Measurements from ENCODE around the gene GCSAML.

Gene GCSAML

DNA sequence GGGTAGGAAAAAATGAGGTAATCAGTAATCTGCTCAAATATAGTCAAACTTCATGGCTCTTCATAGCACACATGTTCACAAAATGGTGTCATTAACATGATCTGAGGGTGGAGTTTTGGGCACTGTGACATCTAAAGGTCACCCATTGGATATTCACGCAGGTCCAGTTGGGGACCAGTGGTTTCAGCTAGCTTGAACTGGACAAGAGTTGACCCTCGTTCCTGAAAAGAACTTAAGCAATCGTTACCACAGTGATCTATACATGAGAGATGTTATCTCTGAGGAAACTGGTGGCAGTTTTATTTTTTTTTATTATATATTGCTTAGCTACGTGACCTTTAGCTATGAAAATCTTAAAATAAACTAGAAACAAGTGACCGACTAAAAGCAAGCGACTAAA is 9.7 kb upstream of the GCSAML start:
- no peak for TF ChIP-seq CTCF (IDR thresholded peaks at IDR 0.05; ENCODE audit: control insufficient read depth, insufficient read depth, low read depth, low read length, missing control alignments)
- DNase-seq (ENCODE audit: low read depth) = no peak
- no peak overlapping the region for H3K4me3 ChIP-seq (ENCODE audit: control insufficient read depth, low read depth, low read length)

GRCh38 chr1:247540581-247540980 is 8.4 kb upstream of the GCSAML start:
- DNase-seq (ENCODE audit: low read depth) = no peak
- no peak overlapping the region for H3K4me3 ChIP-seq (ENCODE audit: control insufficient read depth, low read depth, low read length)
- no peak for TF ChIP-seq CTCF (IDR thresholded peaks at IDR 0.05; ENCODE audit: control insufficient read depth, insufficient read depth, low read depth, low read length, missing control alignments)

- no peak for TF ChIP-seq CTCF (IDR thresholded peaks at IDR 0.05; ENCODE audit: control insufficient read depth, insufficient read depth, low read depth, low read length, missing control alignments)
- no peak for DNase-seq (ENCODE audit: low read depth)
- H3K4me3 ChIP-seq (ENCODE audit: control insufficient read depth, low read depth, low read length) = no peak overlapping the region
These were observed 6.1 kb upstream of the GCSAML start for GRCh38 chr1:247542811-247543210.

GRCh38 chr1:247548092-247548491 is 842 bp upstream of the GCSAML start:
- no peak overlapping the region for H3K4me3 ChIP-seq (ENCODE audit: control insufficient read depth, low read depth, low read length)
- no peak for TF ChIP-seq CTCF (IDR thresholded peaks at IDR 0.05; ENCODE audit: control insufficient read depth, insufficient read depth, low read depth, low read length, missing control alignments)
- DNase-seq (ENCODE audit: low read depth) = no peak

DNA sequence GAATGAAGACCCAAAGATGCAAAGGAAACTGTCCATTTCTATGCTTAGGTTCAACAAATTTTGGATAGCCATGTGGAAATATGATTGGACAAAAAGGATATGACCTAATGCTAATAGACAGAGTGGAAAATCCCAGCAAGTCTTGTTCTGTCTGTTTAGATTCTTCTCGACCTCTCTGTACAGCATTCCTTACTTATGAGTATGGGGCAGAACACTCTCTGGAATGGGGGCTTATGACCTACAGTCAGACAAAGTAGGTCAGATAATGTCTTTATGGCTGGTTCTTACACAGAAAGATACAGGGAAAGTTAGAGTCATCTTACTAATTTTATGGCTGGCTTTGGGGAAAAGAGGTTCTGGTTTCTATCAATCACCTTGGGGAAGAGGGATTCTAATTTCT is 2.8 kb downstream of the GCSAML start:
- no peak for TF ChIP-seq CTCF (IDR thresholded peaks at IDR 0.05; ENCODE audit: control insufficient read depth, insufficient read depth, low read depth, low read length, missing control alignments)
- no peak overlapping the region for H3K4me3 ChIP-seq (ENCODE audit: control insufficient read depth, low read depth, low read length)
- no peak for DNase-seq (ENCODE audit: low read depth)

DNA sequence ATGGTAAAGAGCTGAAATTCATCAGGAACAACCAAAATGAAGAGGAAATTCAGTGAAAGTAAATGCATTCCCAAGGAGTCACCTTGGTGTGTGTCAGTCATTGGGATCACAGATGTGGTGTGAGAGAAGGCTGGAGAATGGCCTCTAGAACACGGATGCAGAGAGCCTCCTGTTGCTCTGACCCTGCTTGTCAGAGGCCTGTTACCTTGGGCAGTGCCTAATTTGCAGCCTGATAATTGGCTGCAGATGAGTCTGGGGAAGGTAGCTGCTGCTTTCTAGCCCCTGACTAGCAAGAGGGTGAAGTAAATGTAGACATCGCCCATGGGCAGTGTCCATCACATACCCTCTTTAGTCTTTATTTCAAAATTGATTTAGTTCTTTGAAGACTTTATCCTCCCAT is 3.3 kb downstream of the GCSAML start:
- DNase-seq (ENCODE audit: low read depth) = no peak
- no peak for TF ChIP-seq CTCF (IDR thresholded peaks at IDR 0.05; ENCODE audit: control insufficient read depth, insufficient read depth, low read depth, low read length, missing control alignments)
- H3K4me3 ChIP-seq (ENCODE audit: control insufficient read depth, low read depth, low read length) = no peak overlapping the region

Measured in AG09309 (cell line).